K562 (cell line): ENCODE results near the gene MYG1. TPM values are rescaled to one million over a fixed set of nuclear protein-coding genes. Genes with fewer than 3 reads are reported as not detected.

Experiments used
- ATAC-seq: fragments of 200-7000 bp; cut with Tn5 transposase; 3 replicates; pipeline ENCODE4 v1.9.1; 2020; ENCODE audit warnings: moderate library complexity
- BruUV-seq: library from RNA; stranded (reverse); fragments of 400-500 nt; replicated peaks from 2 replicates; lab custom pipeline; 2021; lab: Mats Ljungman, UMichigan
- CTCF ChIA-PET: fragments of 300-600 bp; formaldehyde crosslinking; extraction: SDS; loops from one replicate; lab custom pipeline; 2021; ENCODE audit warnings: low intra/inter-chr PET ratio; lab: Yijun Ruan, JAX
- POLR2A ChIA-PET: fragments of 300-600, 350-650 bp; sonication (Branson Sonifier 250); formaldehyde crosslinking; extraction: SDS; loops from one replicate; lab custom pipeline; 2021; ENCODE audit warnings: antibody characterized with exemption, inconsistent platforms; lab: Yijun Ruan, JAX
- DNase-seq, 4 experiments: peaks; one replicate each; pipeline versions ENCODE4 v3.0.0 to v3.0.0-alpha.2; 2011 to 2018; ENCODE audit warnings: low spot score in 3 of 4, mixed read lengths in 3 of 4; ENCODE audit errors: extremely low read depth in 1 of 4
- FAIRE-seq: peaks from 2 replicates; lab custom pipeline; 2011; peaks lifted over from hg19 to GRCh38; lab: Jason Lieb, UNC
- H2AFZ ChIP-seq: 2 replicates; pipeline ENCODE4 v1.6.0; 2011; ENCODE audit warnings: low read depth, low read length, control low read depth, inconsistent platforms
- H3K27ac ChIP-seq: fragments of 200-600 bp; 3 replicates; pipeline ENCODE4 v1.8.0; 2011; ENCODE audit warnings: low read depth, mild to moderate bottlenecking, control low read depth, inconsistent platforms, low read length, moderate library complexity, mixed read lengths; ENCODE audit errors: extremely low read depth
- H3K27me3 ChIP-seq, 2 experiments: fragments of 300-600 bp in 1 of 2; 2 replicates in 1 of 2; 3 replicates in 1 of 2; pipeline versions ENCODE4 v1.6.0 to v1.8.0; 2011; ENCODE audit warnings: inconsistent platforms in 2 of 2, low read length in 2 of 2, mild to moderate bottlenecking in 1 of 2, mixed read lengths in 1 of 2, moderate library complexity in 1 of 2; ENCODE audit not compliant: control insufficient read depth in 2 of 2, insufficient read depth in 2 of 2
- H3K36me3 ChIP-seq: fragments of 300-600 bp; 3 replicates; pipeline ENCODE4 v1.8.0; 2011; ENCODE audit warnings: mild to moderate bottlenecking, low read length, inconsistent platforms; ENCODE audit not compliant: control insufficient read depth, insufficient read depth
- H3K4me1 ChIP-seq, 2 experiments: fragments of 200-600 bp in 1 of 2; replicated peaks in 1 of 2; 2 replicates in 1 of 2; 3 replicates in 1 of 2; pipeline versions ENCODE4 v1.5.1 to v1.8.0; 2011; ENCODE audit warnings: inconsistent platforms in 2 of 2, low read length in 2 of 2, mild to moderate bottlenecking in 1 of 2, mixed read lengths in 1 of 2, moderate library complexity in 1 of 2; ENCODE audit not compliant: control insufficient read depth in 2 of 2, insufficient read depth in 2 of 2
- H3K4me2 ChIP-seq: 2 replicates; pipeline ENCODE4 v1.6.1; 2011; ENCODE audit warnings: low read length, control low read depth, inconsistent platforms, mixed read lengths; ENCODE audit not compliant: insufficient read depth
- H3K4me3 ChIP-seq: fragments of 200-600 bp; sonication (generic), shearing (Covaris generic); 2 replicates; pipeline ENCODE4 v1.5.1; 2016; ENCODE audit warnings: control low read depth, inconsistent platforms
- H3K79me2 ChIP-seq: fragments of 200-600 bp; 3 replicates; pipeline ENCODE4 v1.8.0; 2011; ENCODE audit warnings: low read length, inconsistent platforms; ENCODE audit not compliant: control insufficient read depth, insufficient read depth
- H3K9ac ChIP-seq, 2 experiments: 2 replicates each; pipeline versions ENCODE4 v1.6.0 to v1.6.1; 2011; ENCODE audit warnings: low read depth in 2 of 2, low read length in 2 of 2, control low read depth in 1 of 2, inconsistent platforms in 1 of 2, mild to moderate bottlenecking in 1 of 2, mixed read lengths in 1 of 2; ENCODE audit not compliant: insufficient read depth in 1 of 2
- H3K9me1 ChIP-seq: one replicate; pipeline ENCODE4 v1.6.0; 2011; ENCODE audit warnings: inconsistent platforms, mild to moderate bottlenecking, low read length, moderate library complexity; ENCODE audit not compliant: control insufficient read depth, insufficient read depth
- H3K9me3 ChIP-seq: replicated peaks from 2 replicates; pipeline ENCODE4 v1.5.1; 2011; ENCODE audit warnings: low read depth, low read length, inconsistent platforms; ENCODE audit not compliant: control insufficient read depth, insufficient read depth
- H4K20me1 ChIP-seq: replicated peaks from 2 replicates; pipeline ENCODE4 v1.6.1; 2011; ENCODE audit warnings: low read length, inconsistent platforms, mixed read lengths; ENCODE audit not compliant: control insufficient read depth, insufficient read depth
- ATF7 ChIP-seq: fragments of 450-650 bp; IDR thresholded peaks from 2 replicates; pipeline ENCODE4 v1.7.1; 2014; ENCODE audit warnings: mild to moderate bottlenecking, moderate library complexity
- COPS2 ChIP-seq: fragments of 450-650 bp; conservative IDR thresholded peaks from 2 replicates; pipeline ENCODE4 v1.6.1; 2016; ENCODE audit warnings: mild to moderate bottlenecking, moderate library complexity
- ETS2 ChIP-seq: IDR thresholded peaks from 2 replicates; pipeline ENCODE4 v1.6.1; 2016; ENCODE audit warnings: borderline replicate concordance, missing genetic modification characterization, mild to moderate bottlenecking, moderate library complexity, missing compliant biosample characterization; ENCODE audit not compliant: poor library complexity, severe bottlenecking
- JUN ChIP-seq, 2 experiments: sonication (generic) in 1 of 2; formaldehyde crosslinking in 1 of 2; IDR thresholded peaks; 2 replicates each; pipeline versions ENCODE4 v1.6.1 to v1.8.0; 2012 to 2022; ENCODE audit warnings: borderline replicate concordance in 2 of 2, mild to moderate bottlenecking in 2 of 2, improper control_type of control experiment in 1 of 2, low read depth in 1 of 2, low read length in 1 of 2, missing genetic modification reagents in 1 of 2
- KAT8 ChIP-seq: fragments of 450-650 bp; IDR thresholded peaks from 2 replicates; pipeline ENCODE4 v1.6.1; 2016; ENCODE audit warnings: low read depth, mild to moderate bottlenecking
- MAZ ChIP-seq, 2 experiments: fragments of 450-650 bp in 1 of 2; sonication (generic) in 1 of 2; formaldehyde crosslinking; IDR thresholded peaks in 1 of 2; conservative IDR thresholded peaks in 1 of 2; 2 replicates each; pipeline versions ENCODE4 v1.4.0 to v1.5.0; 2020; ENCODE audit warnings: mild to moderate bottlenecking in 1 of 2, missing genetic modification reagents in 1 of 2
- MTA2 ChIP-seq: fragments of 450-650 bp; IDR thresholded peaks from 2 replicates; pipeline ENCODE4 v1.6.1; 2016; ENCODE audit warnings: low read depth
- NBN ChIP-seq: fragments of 450-650 bp; IDR thresholded peaks from 2 replicates; pipeline ENCODE4 v1.6.1; 2016; ENCODE audit warnings: low read depth, mild to moderate bottlenecking
- PRPF4 ChIP-seq: fragments of 200-400 bp; formaldehyde crosslinking; IDR thresholded peaks from one replicate; pipeline ENCODE4 v1.6.1; 2017; ENCODE audit warnings: low read length, low read depth, mild to moderate bottlenecking; ENCODE audit not compliant: insufficient read depth, poor library complexity, severe bottlenecking
- SMAD4 ChIP-seq: fragments of 250-450 bp; sonication (Bioruptor Pico); conservative IDR thresholded peaks from 2 replicates; pipeline ENCODE4 v1.8.0; 2021; ENCODE audit warnings: inconsistent platforms, mild to moderate bottlenecking, moderate library complexity
- TARDBP ChIP-seq: fragments of 450-650 bp; IDR thresholded peaks from 2 replicates; pipeline ENCODE4 v1.6.1; 2016
- TEAD1 ChIP-seq, 2 experiments: fragments of 450-650 bp in 1 of 2; sonication (generic) in 1 of 2; formaldehyde crosslinking; IDR thresholded peaks; 2 replicates each; pipeline versions ENCODE4 v1.4.0 to v1.8.0; 2020 to 2022; ENCODE audit warnings: mild to moderate bottlenecking in 2 of 2, missing genetic modification reagents in 1 of 2
- ZNF445 ChIP-seq: fragments of 250-450 bp; sonication (Bioruptor Pico); IDR thresholded peaks from 2 replicates; pipeline ENCODE4 v1.4.0; 2020; ENCODE audit warnings: low read depth, mild to moderate bottlenecking, moderate library complexity
- WGBS: fragments of 100-300 bp; shearing (Covaris generic); methylation state at CpG from one replicate; pipeline ENCODE4 v1.1.6; 2016; ENCODE audit warnings: low coverage, mixed read lengths; ENCODE audit not compliant: insufficient coverage; ENCODE audit errors: missing lambda C conversion rate; 5-methylcytosine and 5-hydroxymethylcytosine counted together
- in situ Hi-C: fragments of 300-500 bp; cut with MboI; formaldehyde crosslinking; loops from 4 replicates; pipeline ENCODE4 v1.15.0; 2018; ENCODE audit warnings: inconsistent platforms, mixed read lengths
- intact Hi-C: fragments of 100-400 bp; cut with micrococcal nuclease; formaldehyde crosslinking; loops from 2 replicates; pipeline ENCODE4 v1.14.2; 2022
- polyA plus RNA-seq, 8 experiments: library from polyadenylated mRNA; depleted of rRNA in 4 of 8; stranded (reverse) in 5 of 8; unstranded in 3 of 8; fragments of >200 nt; fragmentation: Nextera tagmentation in 2 of 8; fragmentation: Illumina TruSeq in 1 of 8; extraction: Ambion mirVana in 2 of 8; extraction: Trizol in 1 of 8; gene quantifications; 2 replicates each; pipeline versions ENCODE4 v1.2.1 to v1.2.3, GENCODE V29; 2011 to 2014; ENCODE audit warnings: inconsistent platforms in 1 of 8, missing spikeins in 1 of 8
- total RNA-seq, 7 experiments: library from RNA; depleted of rRNA in 6 of 7; stranded (reverse); fragments of >200 nt in 6 of 7; fragmentation: Illumina TruSeq in 2 of 7; extraction: Trizol in 2 of 7; gene quantifications; 2 replicates each; pipeline versions ENCODE4 v1.2.1 to v1.2.3, GENCODE V29; 2011 to 2021; ENCODE audit warnings: low replicate concordance in 1 of 7
- TF ChIP-seq, protein P1 (sequence below): IDR thresholded peaks from 2 replicates; pipeline ENCODE4 v1.6.1; 2011; ENCODE audit warnings: borderline replicate concordance, low read depth, mild to moderate bottlenecking, moderate library complexity, low read length; ENCODE audit not compliant: insufficient read depth, poor library complexity, severe bottlenecking
- TF ChIP-seq, protein P2 (sequence below): fragments of 250-450 bp; sonication (Bioruptor Pico); IDR thresholded peaks from 2 replicates; pipeline ENCODE4 v1.4.0; 2020; ENCODE audit warnings: mild to moderate bottlenecking, moderate library complexity, borderline replicate concordance
- TF ChIP-seq, protein P3 (sequence below): fragments of 250-450 bp; sonication (Bioruptor Pico); IDR thresholded peaks from 2 replicates; pipeline ENCODE4 v1.8.0; 2021; ENCODE audit warnings: mild to moderate bottlenecking, moderate library complexity

Gene MYG1
- total and polyA plus RNA-seq, 9 of the 15 experiments (the other 6 are each of a cell fraction or from before 2014, with no cell fraction given): 0.45 to 5.6 (median 2.1) TPM

DNA sequence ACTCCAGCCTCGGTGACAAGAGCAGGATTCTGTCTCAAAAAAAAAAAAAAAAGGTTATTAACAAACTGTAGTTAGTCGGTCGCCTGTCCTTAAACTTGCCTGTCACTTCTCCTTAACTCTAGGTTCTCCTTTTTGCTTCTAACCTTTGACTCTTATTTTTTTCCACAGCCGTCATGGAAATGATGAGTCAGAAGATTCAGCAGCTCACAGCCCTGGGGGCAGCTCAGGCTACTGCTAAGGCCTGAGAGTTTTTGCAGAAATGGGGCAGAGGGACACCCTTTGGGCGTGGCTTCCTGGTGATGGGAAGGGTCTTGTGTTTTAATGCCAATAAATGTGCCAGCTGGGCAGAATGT, 418 bp upstream of the MYG1 start:
- ChIA-PET CTCF (no interaction called here), POLR2A (interaction anchor here (0.6 to 1.6 kb wide), 8 partner anchors 9 to 238 kb away, joined by 3 to 12 read pairs (median 4); partner anchors contain the start of gene AAAS)
- no peaks in the 10 kb centered on the region for H3K9me3 ChIP-seq
- no peaks in the 10 kb centered on the region for H3K9me1 ChIP-seq
- H3K9ac ChIP-seq: no peak overlapping the region; a peak in 1 of 4 replicates
- DNase-seq: peak in 2 of 4 experiments; percentile 40 to 76
- intact Hi-C loops (no loop called here), in situ Hi-C loops (no loop called here)
- H3K4me2 ChIP-seq: no peak overlapping the region
- no peaks in the 10 kb centered on the region for H3K27me3 ChIP-seq
- peaks cover 71% of the 10 kb centered on the region for H3K36me3 ChIP-seq
- no peaks in the 10 kb centered on the region for H4K20me1 ChIP-seq
- no peak overlapping the region for H2AFZ ChIP-seq
- peak; percentile 6 for FAIRE-seq
- H3K4me1 ChIP-seq: peaks cover 23 to 28% of the 10 kb centered on the region in 2 experiments; a peak in 4 of 5 replicates
- peak overlapping the region; percentile 60; the same call in 2 of the 3 replicates for H3K27ac ChIP-seq
- WGBS: 26% methylated on average over 4 of the region's 5 CpGs
- BruUV-seq: no TSS peak
- peaks cover 28% of the 10 kb centered on the region for H3K79me2 ChIP-seq
- no peak overlapping the region for H3K4me3 ChIP-seq
- ATAC-seq: no peak
- TF ChIP-seq NBN (no peak), ATF7 (peak; percentile 68), ETS2 (tag) (no peak), TARDBP (no peak), KAT8 (no peak), PRPF4 (no peak), SMAD4 (CRISPR knock-in tag) (no peak), COPS2 (no peak), JUN (IDR thresholded peaks at IDR 0.05; ENCODE audit: borderline replicate concordance, low read depth, low read length) (peak; percentile 85), JUN (CRISPR knock-in tag; IDR thresholded peaks at IDR 0.05; ENCODE audit: borderline replicate concordance) (peak; percentile 86; the same call in 1 of the 2 replicates), MAZ (CRISPR knock-in tag; conservative IDR thresholded peaks at IDR 0.05 in 1 of 2, IDR thresholded peaks at IDR 0.05 in 1 of 2) (no peak), TEAD1 (CRISPR knock-in tag; IDR thresholded peaks at IDR 0.05) (no peak), MTA2 (0 out of 2 replicates have a peak, but pooled peaks have one; percentile 8), ZNF445 (CRISPR knock-in tag) (no peak)
- TF ChIP-seq, protein P1, sequence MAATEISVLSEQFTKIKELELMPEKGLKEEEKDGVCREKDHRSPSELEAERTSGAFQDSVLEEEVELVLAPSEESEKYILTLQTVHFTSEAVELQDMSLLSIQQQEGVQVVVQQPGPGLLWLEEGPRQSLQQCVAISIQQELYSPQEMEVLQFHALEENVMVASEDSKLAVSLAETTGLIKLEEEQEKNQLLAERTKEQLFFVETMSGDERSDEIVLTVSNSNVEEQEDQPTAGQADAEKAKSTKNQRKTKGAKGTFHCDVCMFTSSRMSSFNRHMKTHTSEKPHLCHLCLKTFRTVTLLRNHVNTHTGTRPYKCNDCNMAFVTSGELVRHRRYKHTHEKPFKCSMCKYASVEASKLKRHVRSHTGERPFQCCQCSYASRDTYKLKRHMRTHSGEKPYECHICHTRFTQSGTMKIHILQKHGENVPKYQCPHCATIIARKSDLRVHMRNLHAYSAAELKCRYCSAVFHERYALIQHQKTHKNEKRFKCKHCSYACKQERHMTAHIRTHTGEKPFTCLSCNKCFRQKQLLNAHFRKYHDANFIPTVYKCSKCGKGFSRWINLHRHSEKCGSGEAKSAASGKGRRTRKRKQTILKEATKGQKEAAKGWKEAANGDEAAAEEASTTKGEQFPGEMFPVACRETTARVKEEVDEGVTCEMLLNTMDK: no peak
- TF ChIP-seq, protein P2, sequence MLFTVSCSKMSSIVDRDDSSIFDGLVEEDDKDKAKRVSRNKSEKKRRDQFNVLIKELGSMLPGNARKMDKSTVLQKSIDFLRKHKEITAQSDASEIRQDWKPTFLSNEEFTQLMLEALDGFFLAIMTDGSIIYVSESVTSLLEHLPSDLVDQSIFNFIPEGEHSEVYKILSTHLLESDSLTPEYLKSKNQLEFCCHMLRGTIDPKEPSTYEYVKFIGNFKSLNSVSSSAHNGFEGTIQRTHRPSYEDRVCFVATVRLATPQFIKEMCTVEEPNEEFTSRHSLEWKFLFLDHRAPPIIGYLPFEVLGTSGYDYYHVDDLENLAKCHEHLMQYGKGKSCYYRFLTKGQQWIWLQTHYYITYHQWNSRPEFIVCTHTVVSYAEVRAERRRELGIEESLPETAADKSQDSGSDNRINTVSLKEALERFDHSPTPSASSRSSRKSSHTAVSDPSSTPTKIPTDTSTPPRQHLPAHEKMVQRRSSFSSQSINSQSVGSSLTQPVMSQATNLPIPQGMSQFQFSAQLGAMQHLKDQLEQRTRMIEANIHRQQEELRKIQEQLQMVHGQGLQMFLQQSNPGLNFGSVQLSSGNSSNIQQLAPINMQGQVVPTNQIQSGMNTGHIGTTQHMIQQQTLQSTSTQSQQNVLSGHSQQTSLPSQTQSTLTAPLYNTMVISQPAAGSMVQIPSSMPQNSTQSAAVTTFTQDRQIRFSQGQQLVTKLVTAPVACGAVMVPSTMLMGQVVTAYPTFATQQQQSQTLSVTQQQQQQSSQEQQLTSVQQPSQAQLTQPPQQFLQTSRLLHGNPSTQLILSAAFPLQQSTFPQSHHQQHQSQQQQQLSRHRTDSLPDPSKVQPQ (CRISPR knock-in tag): no peak
- TF ChIP-seq, protein P3, sequence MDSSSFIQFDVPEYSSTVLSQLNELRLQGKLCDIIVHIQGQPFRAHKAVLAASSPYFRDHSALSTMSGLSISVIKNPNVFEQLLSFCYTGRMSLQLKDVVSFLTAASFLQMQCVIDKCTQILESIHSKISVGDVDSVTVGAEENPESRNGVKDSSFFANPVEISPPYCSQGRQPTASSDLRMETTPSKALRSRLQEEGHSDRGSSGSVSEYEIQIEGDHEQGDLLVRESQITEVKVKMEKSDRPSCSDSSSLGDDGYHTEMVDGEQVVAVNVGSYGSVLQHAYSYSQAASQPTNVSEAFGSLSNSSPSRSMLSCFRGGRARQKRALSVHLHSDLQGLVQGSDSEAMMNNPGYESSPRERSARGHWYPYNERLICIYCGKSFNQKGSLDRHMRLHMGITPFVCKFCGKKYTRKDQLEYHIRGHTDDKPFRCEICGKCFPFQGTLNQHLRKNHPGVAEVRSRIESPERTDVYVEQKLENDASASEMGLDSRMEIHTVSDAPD (CRISPR knock-in tag): no peak
